Stimulated activated naive CD4-positive, alpha-beta T cell treated with Interleukin-2 at 50 U/mL for 16 hours (primary cell): ENCODE results near the gene JADE2.
A peak's percentile ranks its signal among the peaks of the same experiment; 100 is the strongest.
"Not testable (repeated sequence)": the region's sequence is repeated elsewhere in the genome, so short reads cannot be mapped to it uniquely, and the experiment has no call there.

Source experiments
- DNase-seq: peaks from one replicate; lab custom pipeline; 2025; lab: John Stamatoyannopoulos, UW

The JADE2 gene

GRCh38 chr5:134524826-134525682, at the start of gene JADE2:
Gene JADE2, plus strand, starts transcription at chr5:134525670. Its CDS starts 10,188 bp downstream, at chr5:134535858.
- DNase-seq, result peak; percentile 85

- no peak for DNase-seq
Measured at GRCh38 chr5:134477462-134478245, 47.8 kb upstream of the JADE2 start.

- DNase-seq, result no peak
Measured at GRCh38 chr5:134479839-134480238, 45.6 kb upstream of the JADE2 start.

DNA sequence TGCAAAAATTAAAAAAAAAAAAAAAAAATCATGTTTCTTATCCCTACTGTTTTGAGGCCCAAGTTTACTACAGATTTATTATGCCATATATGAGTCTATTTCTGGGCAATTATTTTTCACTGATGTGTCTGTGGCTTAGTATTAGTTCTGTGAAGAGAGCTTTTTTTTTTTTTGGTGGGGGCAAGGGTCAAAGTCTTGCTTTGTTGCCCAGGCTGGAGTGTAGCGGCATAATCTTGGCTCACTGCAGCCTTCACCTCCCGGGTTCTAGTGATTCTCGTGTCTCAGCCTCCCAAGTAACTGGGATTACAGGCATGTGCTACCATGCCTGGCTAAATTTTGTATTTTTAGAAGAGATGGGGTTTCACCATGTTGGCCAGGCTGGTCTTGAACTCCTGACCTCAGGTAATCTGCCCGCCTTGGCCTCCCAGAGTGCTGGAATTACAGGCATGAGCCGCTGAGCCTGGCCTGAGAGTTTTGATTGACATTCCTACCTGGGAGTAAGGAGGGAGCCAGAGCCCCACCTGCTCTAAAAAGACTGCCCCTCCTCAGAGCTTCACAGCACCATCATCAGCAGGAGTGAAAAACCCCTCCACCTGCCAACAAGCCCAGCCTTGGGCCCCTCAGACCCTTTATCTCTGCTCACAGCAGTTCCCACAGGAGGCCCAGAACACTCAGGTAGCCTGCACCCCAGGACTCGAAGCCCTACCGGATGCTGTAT, 36.1 kb upstream of the JADE2 start:
- DNase-seq, result no peak

GRCh38 chr5:134490255-134490924, 35.1 kb upstream of the JADE2 start:
- DNase-seq, result no peak

GRCh38 chr5:134490925-134491271, 34.6 kb upstream of the JADE2 start:
- no peak for DNase-seq

DNA sequence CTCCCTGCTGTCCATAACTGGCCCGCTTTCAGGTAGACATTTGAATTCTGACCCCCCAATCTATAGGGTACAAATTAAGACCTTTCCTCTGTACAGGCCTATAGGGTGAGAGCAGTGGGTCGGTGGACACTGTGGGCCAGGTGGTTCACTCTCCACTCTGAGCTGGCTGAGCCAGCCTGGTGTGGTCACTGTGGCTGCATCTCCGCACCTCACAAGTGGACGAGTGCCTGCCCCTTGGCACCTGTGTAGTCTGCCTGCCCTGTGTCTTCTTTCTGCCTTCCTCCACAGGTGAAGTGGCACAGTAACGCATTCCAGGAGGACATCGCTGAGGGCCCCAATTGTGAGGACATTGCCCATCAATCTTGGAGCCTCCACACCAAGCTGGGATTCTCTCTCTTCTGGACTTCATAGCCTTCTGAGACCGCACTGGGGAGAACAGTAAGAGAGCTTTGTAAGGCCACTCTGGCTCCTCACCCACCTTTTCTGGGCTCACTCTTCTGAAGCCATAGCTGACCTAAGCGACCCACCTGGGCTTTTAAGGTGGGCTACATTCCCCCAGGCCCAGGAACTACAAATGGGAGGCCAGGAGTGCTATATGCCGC, 33.5 kb upstream of the JADE2 start:
- no peak for DNase-seq

DNA sequence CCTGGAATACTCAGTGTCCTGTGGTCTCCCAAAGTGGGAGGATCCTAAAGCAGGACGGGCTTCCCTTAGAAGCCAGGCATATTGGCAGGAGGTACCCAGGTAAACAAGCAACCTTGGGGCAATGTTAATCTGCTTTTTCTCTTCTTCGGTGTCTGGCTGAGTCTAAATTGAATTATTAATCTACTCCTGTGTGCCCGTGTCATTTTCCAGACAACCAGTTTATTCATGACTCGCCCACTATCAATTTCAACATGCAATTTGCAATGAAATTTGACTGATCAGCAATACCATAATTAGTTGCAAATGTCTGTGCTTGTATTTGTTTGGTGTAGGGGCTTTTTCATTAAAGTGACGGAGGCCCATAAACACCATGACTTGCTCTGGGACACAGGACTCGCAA, 32.9 kb upstream of the JADE2 start:
- DNase-seq, result no peak

- DNase-seq, result no peak
Measured at GRCh38 chr5:134493461-134494055, 31.9 kb upstream of the JADE2 start.

DNA sequence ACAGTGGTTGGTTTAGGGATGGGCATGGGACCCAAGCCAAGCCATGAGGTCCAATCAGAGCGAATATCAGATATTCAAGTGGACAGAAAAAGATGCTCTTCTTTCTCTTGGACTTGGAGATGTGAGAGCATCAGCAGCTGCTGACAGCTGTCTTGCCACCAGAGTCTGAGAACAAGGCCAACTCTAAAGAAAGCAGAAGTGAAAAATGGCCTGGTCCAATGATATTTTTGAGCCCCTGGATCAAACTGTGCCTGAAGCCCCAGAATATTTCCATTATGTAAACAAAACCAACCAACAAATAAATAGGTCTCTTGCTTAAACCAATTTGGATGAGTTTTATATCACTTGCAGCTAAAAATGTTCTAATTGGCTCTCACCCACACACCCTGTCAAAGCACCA, 30.7 kb upstream of the JADE2 start:
- no peak for DNase-seq

GRCh38 chr5:134499905-134500304, 25.6 kb upstream of the JADE2 start:
- DNase-seq, result not testable (repeated sequence)

- no peak for DNase-seq
Measured at GRCh38 chr5:134500699-134501430, 24.6 kb upstream of the JADE2 start.

DNA sequence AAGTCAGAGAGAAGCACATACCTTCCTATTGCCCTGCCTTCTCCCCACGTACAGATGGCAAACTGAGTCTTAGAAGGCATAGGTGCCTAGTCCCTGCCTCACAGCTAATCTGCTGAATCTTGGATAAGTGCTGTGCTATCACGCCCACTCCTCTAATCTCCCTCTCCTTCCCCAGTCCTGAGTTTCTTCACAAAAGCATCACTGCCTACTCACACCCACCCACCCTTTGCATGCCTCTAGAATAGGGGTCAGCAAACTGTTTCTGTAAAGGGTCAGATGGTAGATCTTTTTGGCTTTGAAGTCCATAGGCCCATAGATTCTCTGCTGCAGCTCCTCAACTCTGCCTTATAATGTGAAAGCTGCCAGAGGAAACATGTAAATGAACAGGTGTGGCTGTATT, 23.2 kb upstream of the JADE2 start:
- DNase-seq, result no peak

DNA sequence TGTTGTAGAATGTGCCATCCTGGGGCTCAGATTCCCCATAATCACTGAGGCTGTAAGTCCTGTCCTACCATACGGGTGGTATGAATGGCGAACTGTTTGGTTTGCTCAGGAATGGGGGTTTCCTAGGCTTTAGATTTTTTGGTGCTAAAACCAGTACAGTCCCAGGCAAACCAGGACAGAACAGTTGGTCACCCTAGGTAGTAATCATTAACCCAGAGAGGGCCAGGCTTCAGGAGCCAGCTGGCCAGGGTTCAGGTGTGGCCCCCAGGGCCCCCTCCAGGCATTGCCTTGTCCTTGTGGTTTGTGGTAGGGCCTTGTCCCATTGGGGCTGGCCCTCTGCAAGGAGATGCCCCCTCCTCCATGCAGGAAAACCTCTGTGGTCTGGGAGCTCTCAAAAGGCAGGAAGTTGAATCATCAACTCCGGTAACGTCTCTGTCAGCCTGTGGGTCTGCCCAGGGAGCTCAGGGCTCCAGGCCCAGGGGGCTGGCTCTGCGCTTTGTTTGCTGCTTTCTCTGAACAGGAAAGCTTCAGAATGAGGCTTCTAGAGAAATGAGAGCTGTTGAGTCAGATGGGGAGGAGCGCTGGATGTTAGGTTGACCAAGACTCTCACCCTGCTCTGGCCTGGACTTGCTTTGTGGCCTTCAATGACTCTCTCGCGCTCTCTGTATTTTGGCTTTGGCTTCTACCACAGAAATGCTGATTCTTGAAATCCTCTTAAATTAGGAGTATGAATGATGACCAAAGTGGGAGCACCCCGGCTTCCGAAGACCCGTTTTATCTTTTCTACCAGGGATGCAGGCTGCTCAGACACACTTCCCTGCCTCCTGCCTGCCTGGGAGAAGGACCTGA, 22.2 kb upstream of the JADE2 start:
- peak; percentile 54 for DNase-seq

DNA sequence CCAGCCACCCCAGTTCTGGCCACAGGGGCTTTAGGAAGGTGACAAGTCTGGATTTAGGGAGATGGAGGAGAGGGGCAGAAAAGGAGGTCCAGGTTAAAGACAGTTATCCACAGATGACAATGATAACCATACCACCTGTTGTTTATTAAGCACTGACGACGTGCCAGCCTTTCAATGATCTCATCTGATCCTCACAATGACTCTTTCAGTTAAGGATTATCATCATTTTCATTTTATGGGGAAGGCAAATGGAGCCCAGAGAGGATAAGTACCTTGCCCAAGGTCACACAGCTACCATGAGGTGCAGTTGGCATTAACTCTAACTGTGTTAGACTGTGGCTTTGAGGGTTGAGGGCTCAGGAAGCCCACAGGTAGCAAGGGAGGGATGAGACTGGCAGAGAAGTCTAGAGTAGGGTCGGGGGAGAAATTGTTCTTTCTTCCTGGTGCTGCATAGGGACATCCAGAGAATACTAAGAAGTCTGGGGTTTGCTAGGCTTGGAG, 21.5 kb upstream of the JADE2 start:
- no peak for DNase-seq

DNA sequence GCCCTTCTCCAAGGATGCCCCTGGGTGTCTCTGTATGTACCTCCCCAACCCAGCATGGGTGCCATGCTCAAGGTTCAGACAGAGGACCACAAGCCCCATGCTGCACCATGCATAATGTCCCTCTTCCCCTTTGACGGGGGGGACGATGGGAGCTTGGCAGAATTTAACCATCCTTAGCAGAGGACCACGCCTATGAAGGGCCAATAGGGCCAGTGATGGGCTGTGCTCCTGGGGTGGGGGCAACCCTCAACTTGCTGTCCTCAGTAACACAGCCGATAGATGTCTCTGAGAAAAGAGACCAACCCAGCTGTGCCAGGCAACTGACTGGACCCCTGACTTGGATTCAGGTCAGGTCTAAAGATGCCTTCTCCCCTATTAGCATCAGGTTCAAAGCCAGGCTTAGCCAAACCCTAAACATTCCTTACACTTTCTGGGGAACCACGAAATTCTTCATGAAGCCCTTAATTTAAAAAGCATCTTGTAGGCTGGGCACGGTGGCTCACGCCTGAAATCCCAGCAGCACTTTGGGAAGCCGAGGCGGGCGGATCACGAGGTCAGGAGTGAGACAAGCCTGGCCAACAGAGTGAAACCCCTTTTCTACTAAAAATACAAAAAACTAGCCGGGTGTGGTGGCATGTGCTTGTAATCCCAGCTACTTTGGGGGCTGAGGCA, 20.7 kb upstream of the JADE2 start:
- no peak for DNase-seq

DNA sequence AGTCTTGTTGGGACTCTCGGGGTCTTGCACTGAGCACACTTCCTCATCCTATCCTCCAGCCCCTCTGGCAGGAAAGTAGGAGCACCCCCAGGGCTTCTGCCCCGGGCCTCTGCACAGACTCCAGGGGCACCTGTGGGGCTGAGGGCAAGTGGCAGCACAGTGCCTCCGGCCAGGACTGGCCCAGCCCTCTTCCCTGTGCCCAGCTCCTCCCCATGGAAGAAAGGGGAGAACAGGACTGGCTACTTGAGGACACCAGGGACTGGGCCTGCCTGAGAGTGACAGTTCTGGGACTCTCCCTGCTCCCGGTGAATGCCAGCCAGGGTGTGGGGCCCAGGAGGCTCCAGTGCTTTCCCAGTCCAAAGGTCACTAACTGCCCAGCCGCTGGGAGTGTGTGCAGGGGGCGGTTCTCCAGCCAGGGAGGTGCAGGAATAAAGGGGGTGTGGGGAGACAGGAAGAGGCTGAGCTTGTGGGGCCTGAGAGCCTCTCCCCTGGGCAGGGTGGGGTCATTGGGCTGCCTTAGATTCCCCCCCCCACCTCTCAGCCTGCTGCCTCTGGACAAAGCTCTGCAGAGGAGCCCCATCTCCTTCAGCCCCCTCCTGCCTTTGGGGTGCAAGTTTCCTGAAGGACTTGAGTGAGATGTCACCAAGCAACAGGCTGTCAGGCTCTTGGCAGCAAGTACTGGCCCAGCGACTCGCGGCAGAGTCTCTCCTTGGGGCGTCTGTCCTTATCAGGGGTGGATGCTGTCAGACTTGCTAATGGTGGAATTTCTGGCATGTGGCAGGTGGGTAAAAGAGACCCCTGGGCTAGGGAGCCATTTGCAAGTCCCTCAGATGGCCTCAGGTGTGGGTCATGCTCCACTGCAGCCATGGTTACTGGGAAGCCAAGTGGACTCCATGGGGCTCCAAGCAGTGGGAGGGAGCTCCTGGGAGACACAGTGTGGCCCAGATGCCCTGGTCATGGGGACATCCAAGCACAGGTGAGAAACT, 19.1 kb upstream of the JADE2 start:
- DNase-seq, result no peak

DNA sequence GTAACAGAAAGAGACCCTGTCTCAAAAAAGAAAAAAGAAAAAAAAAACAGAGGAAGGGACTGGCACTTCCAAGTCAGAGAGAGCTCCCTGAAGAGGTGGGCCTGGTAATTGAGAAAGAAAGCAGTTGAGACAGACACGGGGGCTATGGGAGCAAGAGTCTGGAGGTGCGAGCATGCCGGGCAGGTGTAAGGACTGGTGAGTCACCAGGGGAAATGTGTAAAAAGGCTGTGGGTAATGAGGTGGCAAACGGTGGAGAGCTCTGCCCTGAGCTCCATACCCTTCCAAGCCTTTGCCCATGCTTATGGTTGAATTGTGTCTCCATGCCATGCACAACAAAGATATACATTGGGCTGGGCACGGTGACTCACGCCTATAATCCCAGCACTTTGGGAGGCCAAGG, 18.0 kb upstream of the JADE2 start:
- DNase-seq, result no peak
